Endothelial cell of umbilical vein (primary cell): ENCODE results near the gene PTCH2. TPM values are rescaled to one million over a fixed set of nuclear protein-coding genes. Genes with fewer than 3 reads are reported as not detected.

Experiments used
- BruUV-seq: library from RNA; stranded (reverse); fragments of 400-500 nt; replicated peaks from 2 replicates; lab custom pipeline; 2021; lab: Mats Ljungman, UMichigan
- CTCF ChIA-PET: fragments of 300-600, 350-600 bp; sonication (Branson Sonifier 250); formaldehyde crosslinking; loops from one replicate; lab custom pipeline; 2021; ENCODE audit warnings: antibody characterized with exemption, inconsistent platforms; lab: Charles Lee
- POLR2A ChIA-PET: fragments of 300-600, 350-600 bp; sonication (Branson Sonifier 250); formaldehyde crosslinking; loops from one replicate; lab custom pipeline; 2021; ENCODE audit warnings: antibody characterized with exemption, inconsistent platforms; lab: Charles Lee
- DNase-seq: peaks from one replicate; pipeline ENCODE4 v3.0.0-alpha.2; 2011; ENCODE audit warnings: low read depth, low spot score
- FAIRE-seq: peaks from 2 replicates; lab custom pipeline; 2011; peaks lifted over from hg19 to GRCh38; lab: Jason Lieb, UNC
- H2AFZ ChIP-seq: 2 replicates; pipeline ENCODE4 v1.6.0; 2012; ENCODE audit warnings: low read depth, low read length, control low read depth, inconsistent platforms
- H3K27ac ChIP-seq: 2 replicates; pipeline ENCODE4 v1.5.1; 2011; ENCODE audit warnings: low read depth, mild to moderate bottlenecking, control low read depth, low read length, moderate library complexity; ENCODE audit not compliant: insufficient read depth
- H3K27me3 ChIP-seq, 2 experiments: 2 replicates each; pipeline versions ENCODE4 v1.6.0 to v1.6.1; 2011; ENCODE audit warnings: low read length in 2 of 2, mixed read lengths in 1 of 2; ENCODE audit not compliant: control insufficient read depth in 2 of 2, insufficient read depth in 2 of 2
- H3K36me3 ChIP-seq, 2 experiments: 2 replicates in 1 of 2; 3 replicates in 1 of 2; pipeline ENCODE4 v1.5.1; 2011; ENCODE audit warnings: low read length in 2 of 2, mild to moderate bottlenecking in 1 of 2, moderate library complexity in 1 of 2; ENCODE audit not compliant: control insufficient read depth in 2 of 2, insufficient read depth in 2 of 2; ENCODE audit errors: extremely low read depth in 1 of 2
- H3K4me1 ChIP-seq: 3 replicates; pipeline ENCODE4 v1.5.1; 2011; ENCODE audit warnings: mild to moderate bottlenecking, low read length; ENCODE audit not compliant: control insufficient read depth, insufficient read depth; ENCODE audit errors: extremely low read depth
- H3K4me2 ChIP-seq: 2 replicates; pipeline ENCODE4 v1.6.1; 2011; ENCODE audit warnings: low read length, control low read depth, mixed read lengths; ENCODE audit not compliant: insufficient read depth
- H3K4me3 ChIP-seq, 3 experiments: fragments of 200-600 bp in 1 of 3; sonication (generic), shearing (Covaris generic) in 1 of 3; replicated peaks in 1 of 3; 2 replicates each; pipeline ENCODE4 v1.5.1; 2011 to 2016; ENCODE audit warnings: control low read depth in 3 of 3, low read length in 3 of 3, mild to moderate bottlenecking in 2 of 3, inconsistent platforms in 1 of 3, low read depth in 1 of 3, moderate library complexity in 1 of 3; ENCODE audit not compliant: insufficient read depth in 1 of 3
- H3K79me2 ChIP-seq: 2 replicates; pipeline ENCODE4 v1.6.0; 2012; ENCODE audit warnings: low read length, inconsistent platforms; ENCODE audit not compliant: control insufficient read depth, insufficient read depth
- H3K9ac ChIP-seq: replicated peaks from 2 replicates; pipeline ENCODE3; 2011; ENCODE audit warnings: low read length, control low read depth; ENCODE audit not compliant: insufficient read depth; ENCODE audit errors: extremely low read depth
- H3K9me1 ChIP-seq: replicated peaks from 3 replicates; pipeline ENCODE4 v1.6.0; 2011; ENCODE audit warnings: mild to moderate bottlenecking, low read length; ENCODE audit not compliant: control insufficient read depth, insufficient read depth; ENCODE audit errors: extremely low read depth
- H3K9me3 ChIP-seq: replicated peaks from 2 replicates; pipeline ENCODE4 v1.5.1; 2012; ENCODE audit warnings: low read length, inconsistent platforms; ENCODE audit not compliant: control insufficient read depth, insufficient read depth
- H4K20me1 ChIP-seq: replicated peaks from 2 replicates; pipeline ENCODE3; 2011; ENCODE audit warnings: mild to moderate bottlenecking, low read length; ENCODE audit not compliant: control insufficient read depth, insufficient read depth; ENCODE audit errors: extremely low read depth
- EZH2 ChIP-seq: IDR thresholded peaks from 2 replicates; pipeline ENCODE4 v1.6.1; 2012; ENCODE audit warnings: borderline replicate concordance, low read depth, mild to moderate bottlenecking, moderate library complexity, low read length, inconsistent platforms; ENCODE audit not compliant: severe bottlenecking
- FOS ChIP-seq: IDR thresholded peaks from 2 replicates; pipeline ENCODE4 v1.6.1; 2011; ENCODE audit warnings: mild to moderate bottlenecking, low read length, moderate library complexity, borderline replicate concordance; ENCODE audit not compliant: insufficient read depth
- GATA2 ChIP-seq: IDR thresholded peaks from 2 replicates; pipeline ENCODE4 v1.7.0; 2011; ENCODE audit warnings: low read depth, mild to moderate bottlenecking, moderate library complexity, mixed read lengths, low read length; ENCODE audit not compliant: insufficient read length, insufficient read depth
- JUN ChIP-seq: IDR thresholded peaks from 2 replicates; pipeline ENCODE4 v1.6.1; 2011; ENCODE audit warnings: borderline replicate concordance, low read depth; ENCODE audit not compliant: insufficient read length, insufficient read depth
- MYC ChIP-seq: IDR thresholded peaks from one replicate; pipeline ENCODE4 v1.6.1; 2011; ENCODE audit warnings: mild to moderate bottlenecking, low read depth, low read length
- POLR2A ChIP-seq: IDR thresholded peaks from 2 replicates; pipeline ENCODE4 v1.6.1; 2012; ENCODE audit warnings: low read depth, mild to moderate bottlenecking, control low read depth, low read length
- POLR2AphosphoS5 ChIP-seq: IDR thresholded peaks from 2 replicates; pipeline ENCODE4 v1.6.1; 2012; ENCODE audit warnings: low read depth, mild to moderate bottlenecking, control low read depth, low read length, moderate library complexity; ENCODE audit not compliant: insufficient read depth
- dilution Hi-C: fragments of 300-500 bp; cut with MboI; formaldehyde crosslinking; loops from one replicate; pipeline ENCODE4 v1.15.0; 2019; ENCODE audit warnings: low sequenced_read_pairs; ENCODE audit not compliant: extremely low pct_ligation_motif_present
- intact Hi-C: fragments of 100-400 bp; cut with micrococcal nuclease; formaldehyde crosslinking; loops from one replicate; pipeline ENCODE4 v1.10.0; 2022
- polyA plus RNA-seq, 4 experiments: library from polyadenylated mRNA; depleted of rRNA in 3 of 4; stranded (reverse) in 3 of 4; unstranded in 1 of 4; fragments of >200 nt; gene quantifications; 2 replicates each; pipeline versions ENCODE4 v1.2.1 to v1.2.3, GENCODE V29; 2011 to 2012; ENCODE audit warnings: missing spikeins in 1 of 4
- total RNA-seq: library from RNA; stranded (reverse); gene quantifications from 2 replicates; pipeline ENCODE4 v1.2.3, GENCODE V29; 2021
- TF ChIP-seq, protein P1 (sequence below): IDR thresholded peaks from 2 replicates; pipeline ENCODE4 v1.6.1; 2011; ENCODE audit not compliant: insufficient read depth, insufficient read length
- TF ChIP-seq, protein P2 (sequence below), 2 donors: IDR thresholded peaks; 1 replicate in 1 of 2; 2 replicates in 1 of 2; pipeline ENCODE4 v1.5.1; 2011; ENCODE audit warnings: low read length in 2 of 2, mild to moderate bottlenecking in 2 of 2, moderate library complexity in 2 of 2, control low read depth in 1 of 2, inconsistent platforms in 1 of 2, low read depth in 1 of 2; ENCODE audit not compliant: insufficient read depth in 1 of 2; ENCODE audit errors: extremely low read depth in 1 of 2

Gene PTCH2
- total and polyA plus RNA-seq, 2 donors (not counting 3 experiments of a cell fraction or from before 2014, with no cell fraction given) = 1.8 TPM

DNA sequence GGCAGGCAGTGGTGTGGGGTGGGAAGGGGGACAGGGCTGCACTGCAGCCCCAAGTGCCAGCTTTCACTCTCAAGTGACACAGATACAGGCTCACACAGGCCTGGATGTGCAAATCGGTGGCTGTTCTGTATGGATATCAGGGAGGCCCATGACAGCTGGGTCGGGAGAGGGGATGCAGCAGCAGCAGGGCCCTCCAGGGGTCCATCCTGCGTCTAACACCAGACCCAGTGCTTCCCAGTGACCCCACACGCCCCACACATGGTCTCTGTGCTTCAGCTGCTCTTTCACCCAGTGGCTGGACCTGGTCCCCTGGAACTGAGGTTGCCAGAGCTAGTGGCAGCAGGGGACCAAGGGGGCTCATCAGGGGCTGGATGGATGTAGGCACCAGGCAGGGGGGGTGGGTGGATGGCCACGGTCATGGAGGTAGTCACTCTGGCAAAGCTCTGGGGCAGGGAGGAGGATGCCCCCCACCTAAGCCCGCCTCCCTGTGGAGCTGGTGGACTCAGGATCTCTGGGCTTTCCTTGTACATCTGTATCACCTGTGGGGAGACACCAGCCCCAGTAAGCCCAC, 20.8 kb downstream of the PTCH2 start:
- POLR2A ChIA-PET = interaction anchor here (0.5 to 7.3 kb wide), 5 partner anchors 14 to 91 kb away, joined by 3 to 97 read pairs (median 4); partner anchors contain the start of genes BTBD19, DYNLT4, PLK3 and RPS8
- Histone ChIP-seq H3K36me3 (no peaks in the 10 kb centered on the region), H4K20me1 (no peaks in the 10 kb centered on the region), H3K27me3 (no peaks in the 10 kb centered on the region), H3K9me1 (no peaks in the 10 kb centered on the region), H3K4me1 (peaks cover 10% of the 10 kb centered on the region), H3K79me2 (no peaks in the 10 kb centered on the region), H3K27ac (no peak overlapping the region), H2AFZ (no peak overlapping the region), H3K9me3 (no peaks in the 10 kb centered on the region), H3K4me3 (no peak overlapping the region), H3K4me2 (no peak overlapping the region), H3K9ac (no peak overlapping the region)
- DNase-seq (no peak), FAIRE-seq (no peak)
- TF ChIP-seq, protein P1, sequence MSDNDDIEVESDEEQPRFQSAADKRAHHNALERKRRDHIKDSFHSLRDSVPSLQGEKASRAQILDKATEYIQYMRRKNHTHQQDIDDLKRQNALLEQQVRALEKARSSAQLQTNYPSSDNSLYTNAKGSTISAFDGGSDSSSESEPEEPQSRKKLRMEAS = no peak
- TF ChIP-seq POLR2AphosphoS5 (no peak), EZH2 (no peak), MYC (no peak), GATA2 (no peak), POLR2A (no peak), JUN (no peak), FOS (no peak)
- TF ChIP-seq, protein P2, sequence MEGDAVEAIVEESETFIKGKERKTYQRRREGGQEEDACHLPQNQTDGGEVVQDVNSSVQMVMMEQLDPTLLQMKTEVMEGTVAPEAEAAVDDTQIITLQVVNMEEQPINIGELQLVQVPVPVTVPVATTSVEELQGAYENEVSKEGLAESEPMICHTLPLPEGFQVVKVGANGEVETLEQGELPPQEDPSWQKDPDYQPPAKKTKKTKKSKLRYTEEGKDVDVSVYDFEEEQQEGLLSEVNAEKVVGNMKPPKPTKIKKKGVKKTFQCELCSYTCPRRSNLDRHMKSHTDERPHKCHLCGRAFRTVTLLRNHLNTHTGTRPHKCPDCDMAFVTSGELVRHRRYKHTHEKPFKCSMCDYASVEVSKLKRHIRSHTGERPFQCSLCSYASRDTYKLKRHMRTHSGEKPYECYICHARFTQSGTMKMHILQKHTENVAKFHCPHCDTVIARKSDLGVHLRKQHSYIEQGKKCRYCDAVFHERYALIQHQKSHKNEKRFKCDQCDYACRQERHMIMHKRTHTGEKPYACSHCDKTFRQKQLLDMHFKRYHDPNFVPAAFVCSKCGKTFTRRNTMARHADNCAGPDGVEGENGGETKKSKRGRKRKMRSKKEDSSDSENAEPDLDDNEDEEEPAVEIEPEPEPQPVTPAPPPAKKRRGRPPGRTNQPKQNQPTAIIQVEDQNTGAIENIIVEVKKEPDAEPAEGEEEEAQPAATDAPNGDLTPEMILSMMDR (IDR thresholded peaks at IDR 0.05; ENCODE audit: extremely low read depth in 1 of 2, insufficient read depth in 1 of 2, low read depth in 1 of 2, low read length in 2 of 2) = no peak
- intact Hi-C loops (no loop called here), dilution Hi-C loops (no loop called here)
- no TSS peak for BruUV-seq
- CTCF ChIA-PET = interaction anchor here (0.8 to 7.1 kb wide), 3 partner anchors 13 to 188 kb away, joined by 3 to 57 read pairs (median 6); partner anchors contain the start of genes BTBD19 and PLK3
